IMR-90 (cell line): ENCODE results near the gene ELAVL1. TPM values are rescaled to one million over a fixed set of nuclear protein-coding genes. Genes with fewer than 3 reads are reported as not detected.
"Not testable (repeated sequence)": the region's sequence is repeated elsewhere in the genome, so short reads cannot be mapped to it uniquely, and the experiment has no call there.

ENCODE experiments used
- ATAC-seq: fragments of 200-7000 bp; cut with Tn5 transposase; 2 replicates; pipeline ENCODE4 v1.9.1; 2020; ENCODE audit warnings: low read depth, mild to moderate bottlenecking, moderate library complexity
- BruUV-seq: library from RNA; stranded (reverse); fragments of 400-500 nt; replicated peaks from 2 replicates; lab custom pipeline; 2021; lab: Mats Ljungman, UMichigan
- CTCF ChIA-PET: fragments of 300-600 bp; formaldehyde crosslinking; extraction: SDS; loops from one replicate; lab custom pipeline; 2021; ENCODE audit warnings: antibody characterized with exemption; lab: Yijun Ruan, JAX
- POLR2A ChIA-PET: fragments of 300-600 bp; sonication (Branson Sonifier 250); formaldehyde crosslinking; loops from one replicate; lab custom pipeline; 2022; ENCODE audit warnings: antibody characterized with exemption; ENCODE audit not compliant: unreplicated experiment; lab: Charles Lee
- DNase-seq: peaks from one replicate; pipeline ENCODE4 v3.0.0; 2013
- H2AFZ ChIP-seq: replicated peaks from 2 replicates; pipeline ENCODE3; 2013; ENCODE audit warnings: low read length, mild to moderate bottlenecking; ENCODE audit not compliant: poor library complexity
- H2AK5ac ChIP-seq: 2 replicates; pipeline ENCODE4 v1.6.1; 2013; ENCODE audit warnings: low read depth, low read length, inconsistent platforms
- H2AK9ac ChIP-seq: replicated peaks from 2 replicates; pipeline ENCODE3; 2013; ENCODE audit warnings: mild to moderate bottlenecking, low read depth, low read length, moderate library complexity; ENCODE audit not compliant: poor library complexity
- H2BK120ac ChIP-seq: 2 replicates; pipeline ENCODE4 v1.6.1; 2013; ENCODE audit warnings: low read depth, low read length, inconsistent platforms
- H2BK15ac ChIP-seq: 3 replicates; pipeline ENCODE4 v1.6.1; 2013; ENCODE audit warnings: low read depth, low read length, inconsistent platforms
- H2BK20ac ChIP-seq: 2 replicates; pipeline ENCODE4 v1.6.1; 2013; ENCODE audit warnings: low read depth, mild to moderate bottlenecking, inconsistent platforms, low read length, moderate library complexity
- H2BK5ac ChIP-seq: 2 replicates; pipeline ENCODE4 v1.6.1; 2013; ENCODE audit warnings: mild to moderate bottlenecking, low read depth, low read length, inconsistent platforms; ENCODE audit not compliant: poor library complexity, severe bottlenecking
- H3K14ac ChIP-seq: replicated peaks from 2 replicates; pipeline ENCODE4 v1.6.1; 2013; ENCODE audit warnings: low read depth, low read length, inconsistent platforms
- H3K18ac ChIP-seq: 2 replicates; pipeline ENCODE4 v1.6.1; 2013; ENCODE audit warnings: low read depth, low read length, control low read depth
- H3K23ac ChIP-seq: 2 replicates; pipeline ENCODE4 v1.6.1; 2013; ENCODE audit warnings: low read depth, low read length, inconsistent platforms
- H3K27ac ChIP-seq: 2 replicates; pipeline ENCODE4 v1.5.1; 2013; ENCODE audit warnings: mild to moderate bottlenecking, control low read depth, low read length; ENCODE audit not compliant: insufficient read depth
- H3K27me3 ChIP-seq: 2 replicates; pipeline ENCODE4 v1.6.1; 2013; ENCODE audit warnings: low read length; ENCODE audit not compliant: control insufficient read depth, insufficient read depth
- H3K36me3 ChIP-seq: 2 replicates; pipeline ENCODE4 v1.6.1; 2013; ENCODE audit warnings: low read length, mixed read lengths; ENCODE audit not compliant: control insufficient read depth, insufficient read depth
- H3K4ac ChIP-seq: 2 replicates; pipeline ENCODE4 v1.6.1; 2013; ENCODE audit warnings: low read depth, low read length, inconsistent platforms
- H3K4me1 ChIP-seq: 2 replicates; pipeline ENCODE4 v1.6.1; 2013; ENCODE audit warnings: low read length, mixed read lengths; ENCODE audit not compliant: control insufficient read depth, insufficient read depth
- H3K4me2 ChIP-seq: 2 replicates; pipeline ENCODE4 v1.6.1; 2013; ENCODE audit warnings: low read depth, mild to moderate bottlenecking, control low read depth, low read length, moderate library complexity
- H3K4me3 ChIP-seq: 2 replicates; pipeline ENCODE4 v1.5.1; 2013; ENCODE audit warnings: low read depth, mild to moderate bottlenecking, control low read depth, low read length, moderate library complexity; ENCODE audit not compliant: insufficient read depth
- H3K56ac ChIP-seq: 2 replicates; pipeline ENCODE4 v1.6.1; 2013; ENCODE audit warnings: low read length, inconsistent platforms; ENCODE audit not compliant: insufficient read depth; ENCODE audit errors: extremely low read depth
- H3K79me1 ChIP-seq, 2 experiments: 2 replicates each; pipeline ENCODE4 v1.6.1; 2013; ENCODE audit warnings: low read length in 2 of 2, inconsistent platforms in 1 of 2, low read depth in 1 of 2
- H3K9ac ChIP-seq: 2 replicates; pipeline ENCODE4 v1.6.1; 2013; ENCODE audit warnings: low read depth, low read length, control low read depth
- H3K9me1 ChIP-seq: 2 replicates; pipeline ENCODE4 v1.6.1; 2013; ENCODE audit warnings: low read length, inconsistent platforms; ENCODE audit not compliant: insufficient read depth
- H3K9me3 ChIP-seq: 2 replicates; pipeline ENCODE4 v1.6.1; 2013; ENCODE audit warnings: low read length; ENCODE audit not compliant: control insufficient read depth, insufficient read depth
- H4K20me1 ChIP-seq: 2 replicates; pipeline ENCODE4 v1.6.1; 2013; ENCODE audit warnings: low read length, inconsistent platforms; ENCODE audit not compliant: insufficient read depth
- H4K5ac ChIP-seq: 2 replicates; pipeline ENCODE4 v1.6.1; 2013; ENCODE audit warnings: mild to moderate bottlenecking, low read depth, low read length, control low read depth
- H4K8ac ChIP-seq, 2 experiments: 2 replicates each; pipeline ENCODE4 v1.6.1; 2013; ENCODE audit warnings: low read depth in 2 of 2, low read length in 2 of 2, control low read depth in 1 of 2, inconsistent platforms in 1 of 2
- H4K91ac ChIP-seq: 2 replicates; pipeline ENCODE4 v1.6.1; 2013; ENCODE audit warnings: low read depth, low read length, inconsistent platforms; ENCODE audit not compliant: insufficient read depth
- WGBS, 2 experiments: methylation state at CpG; one replicate each; pipeline versions ENCODE4 v1.1.5 to v1.1.7; 2013; ENCODE audit warnings: missing lambda C conversion rate in 2 of 2; ENCODE audit not compliant: insufficient read length in 1 of 2; ENCODE audit errors: extremely low coverage in 2 of 2; 5-methylcytosine and 5-hydroxymethylcytosine counted together
- dilution Hi-C: fragments of 300-500 bp; cut with HindIII; formaldehyde crosslinking; loops from one replicate; pipeline ENCODE4 v1.14.3; 2018; ENCODE audit warnings: low sequenced_read_pairs; ENCODE audit not compliant: unreplicated experiment
- in situ Hi-C: fragments of 300-500 bp; cut with MboI; formaldehyde crosslinking; loops from 3 replicates; pipeline ENCODE4 v1.14.3; 2019; ENCODE audit warnings: low sequenced_read_pairs, inconsistent platforms, mixed read lengths
- intact Hi-C: fragments of 100-400 bp; cut with micrococcal nuclease; formaldehyde crosslinking; loops from 2 replicates; pipeline ENCODE4 v1.10.0; 2022
- polyA plus RNA-seq, 3 experiments: library from polyadenylated mRNA; depleted of rRNA; stranded (reverse); fragments of >200 nt; gene quantifications; 2 replicates each; pipeline ENCODE4 v1.2.3, GENCODE V29; 2012; ENCODE audit warnings: low replicate concordance in 1 of 3
- total RNA-seq: library from RNA; depleted of rRNA; stranded (reverse); fragments of >200 nt; gene quantifications from 2 replicates; pipeline ENCODE4 v1.2.3, GENCODE V29; 2012

The ELAVL1 gene
- total and polyA plus RNA-seq, 2 of the 4 experiments (the other 2 are of a cell fraction) = 55.6 to 59.0 TPM

DNA sequence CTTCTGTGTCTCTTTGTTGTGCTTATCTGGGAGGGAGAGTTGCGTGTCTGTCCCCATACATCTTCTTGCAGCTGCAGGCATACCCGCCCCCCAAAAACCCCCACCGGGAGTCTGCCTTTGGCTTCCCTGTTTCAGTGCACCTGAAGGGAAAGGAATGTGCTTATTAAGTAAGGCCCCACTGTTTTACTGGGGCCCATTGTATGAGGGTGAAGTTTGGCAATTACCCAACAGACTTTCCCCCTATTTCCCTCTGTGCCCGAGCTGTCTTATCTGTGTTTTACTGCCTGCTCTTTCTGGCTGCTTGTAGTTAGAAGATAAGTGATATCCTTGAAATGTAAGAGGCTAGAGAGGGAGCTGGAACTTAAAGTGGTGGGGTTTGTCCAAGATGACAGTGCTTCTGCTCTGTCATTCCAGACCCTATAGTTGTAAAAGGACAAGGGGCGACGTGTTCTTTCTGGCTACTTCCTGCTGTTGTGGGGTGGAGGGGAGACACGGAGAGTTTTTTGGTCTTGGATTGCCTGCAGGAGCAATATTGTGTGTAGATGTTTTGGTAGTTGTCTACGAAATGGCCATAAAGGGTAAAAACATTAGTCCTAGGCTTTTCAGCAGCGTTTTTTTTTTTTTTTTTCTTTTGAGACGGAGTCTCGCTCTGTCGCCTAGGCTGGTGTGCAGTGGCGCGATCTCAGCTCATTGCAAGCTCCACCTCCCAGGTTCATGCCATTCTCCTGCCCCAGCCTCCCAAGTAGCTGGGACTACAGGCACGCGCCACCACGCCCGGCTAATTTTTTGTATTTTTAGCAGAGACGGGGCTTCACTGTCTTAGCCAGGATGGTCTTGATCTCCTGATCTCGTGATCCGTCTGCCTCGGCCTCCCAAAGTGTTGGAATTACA, 28.1 kb upstream of the ELAVL1 start:
- H2BK15ac ChIP-seq, CTCF ChIA-PET, H3K9me3 ChIP-seq, H2BK20ac ChIP-seq, H2BK120ac ChIP-seq, H3K9me1 ChIP-seq, BruUV-seq, H4K5ac ChIP-seq, dilution Hi-C loops, H2BK5ac ChIP-seq, H3K14ac ChIP-seq, H3K4me1 ChIP-seq, H4K20me1 ChIP-seq, DNase-seq, ATAC-seq, H3K4me2 ChIP-seq, H3K4me3 ChIP-seq, intact Hi-C loops, H3K27ac ChIP-seq, H4K91ac ChIP-seq, POLR2A ChIA-PET, H3K18ac ChIP-seq, H2AFZ ChIP-seq, H3K36me3 ChIP-seq, H3K79me1 ChIP-seq, H2AK5ac ChIP-seq, in situ Hi-C loops, H3K56ac ChIP-seq, H4K8ac ChIP-seq, H3K4ac ChIP-seq, H2AK9ac ChIP-seq, H3K23ac ChIP-seq, H3K9ac ChIP-seq: not testable (repeated sequence)
- H3K27me3 ChIP-seq = peaks cover 12% of the 10 kb centered on the region; the same call in 1 of the 2 replicates
- 79% methylated on average over 8 of the region's 22 CpGs; no CpG with 5 or more reads in 1 of the 2 experiments for WGBS, 2 experiments
